ENCODE results near the gene ANO7.

- no peak for TF ChIP-seq CTCF (IDR thresholded peaks at IDR 0.05; ENCODE audit: low read depth, low read length)
- TF ChIP-seq EZH2phosphoT487 (IDR thresholded peaks at IDR 0.05; ENCODE audit: low read depth), result no peak
Observed at GRCh38 chr2:241189856-241190201, 1.4 kb downstream of the ANO7 start.

Data from OCI-LY3 (cell line).